ENCODE results near the gene GABRD. TPM values are rescaled to one million over a fixed set of nuclear protein-coding genes. Genes with fewer than 3 reads are reported as not detected.

The GABRD gene
- total and polyA plus RNA-seq, 2 donors: 0.14 to 1.4 TPM

DNA sequence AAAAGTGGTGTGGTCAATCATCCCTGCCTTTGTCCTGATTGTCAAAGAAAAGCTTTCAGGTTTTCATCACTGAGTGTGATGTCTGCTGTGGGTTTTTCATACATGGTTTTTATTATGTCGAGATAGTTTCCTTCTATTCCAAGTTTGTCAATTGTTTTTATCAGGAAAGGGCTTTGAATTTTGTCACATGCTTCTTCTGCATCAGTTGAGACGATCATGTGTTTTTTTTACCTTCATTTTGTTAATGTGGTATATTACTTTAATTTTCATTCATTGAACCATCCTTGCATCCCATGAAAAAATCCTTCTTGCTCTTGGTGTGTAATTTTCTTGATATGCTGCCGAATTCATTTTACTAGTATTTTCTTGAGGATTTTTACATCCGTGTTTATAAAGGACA lies 46.6 kb downstream of the GABRD start:
- Histone ChIP-seq H3K4me3 (ENCODE audit: low read length in 2 of 2) (no peak overlapping the region), H3K9me3 (ENCODE audit: control insufficient read depth in 2 of 2, insufficient read depth in 1 of 2, low read length in 1 of 2) (no peaks in the 10 kb centered on the region), H3K27ac (ENCODE audit: low read depth in 1 of 2, low read length in 1 of 2) (no peak overlapping the region), H3K36me3 (ENCODE audit: control insufficient read depth in 2 of 2, insufficient read depth in 2 of 2, low read length in 1 of 2) (peaks cover 0 to 2% of the 10 kb centered on the region in 2 donors), H3K27me3 (ENCODE audit: control insufficient read depth in 2 of 2, insufficient read depth in 1 of 2, low read length in 1 of 2) (no peaks in the 10 kb centered on the region), H3K4me1 (ENCODE audit: control insufficient read depth in 2 of 2, insufficient read depth in 2 of 2, low read length in 2 of 2) (no peaks in the 10 kb centered on the region)
- no peak for DNase-seq (ENCODE audit: low read depth in 6 of 9, low spot score in 9 of 9)
- WGBS: 96% methylated on average over 4 of the region's 4 CpGs

DNA sequence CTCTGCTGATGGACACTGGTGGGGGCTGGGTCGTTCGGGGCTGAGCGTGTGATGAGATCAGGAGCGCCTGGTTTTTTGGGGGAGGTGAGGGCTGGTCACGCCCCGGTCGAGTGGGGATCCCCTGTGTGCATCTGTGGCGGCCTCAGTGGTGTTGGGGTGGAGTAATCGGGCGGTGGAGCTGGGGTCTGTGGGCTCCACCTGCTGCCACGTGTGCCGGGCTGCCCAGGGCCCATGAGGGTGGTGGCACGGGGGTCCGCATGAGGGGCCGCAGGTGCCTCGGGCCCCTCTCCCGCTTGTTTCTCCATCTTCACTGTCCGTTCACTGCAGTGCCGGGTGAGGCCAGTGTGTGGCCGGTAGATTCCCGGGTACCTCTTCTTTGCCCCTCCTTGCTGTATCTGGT lies 48.2 kb downstream of the GABRD start:
- DNase-seq (ENCODE audit: low read depth in 6 of 9, low spot score in 9 of 9): no peak
- WGBS: 97% methylated on average over 21 of the region's 21 CpGs
- H3K27me3 ChIP-seq (ENCODE audit: control insufficient read depth in 2 of 2, insufficient read depth in 1 of 2, low read length in 1 of 2): no peaks in the 10 kb centered on the region
- H3K4me3 ChIP-seq (ENCODE audit: low read length in 2 of 2): no peak overlapping the region
- H3K4me1 ChIP-seq (ENCODE audit: control insufficient read depth in 2 of 2, insufficient read depth in 2 of 2, low read length in 2 of 2): no peaks in the 10 kb centered on the region
- H3K36me3 ChIP-seq (ENCODE audit: control insufficient read depth in 2 of 2, insufficient read depth in 2 of 2, low read length in 1 of 2): peaks cover 0 to 2% of the 10 kb centered on the region in 2 donors
- H3K27ac ChIP-seq (ENCODE audit: low read depth in 1 of 2, low read length in 1 of 2): no peak overlapping the region
- no peaks in the 10 kb centered on the region for H3K9me3 ChIP-seq (ENCODE audit: control insufficient read depth in 2 of 2, insufficient read depth in 1 of 2, low read length in 1 of 2)

DNA sequence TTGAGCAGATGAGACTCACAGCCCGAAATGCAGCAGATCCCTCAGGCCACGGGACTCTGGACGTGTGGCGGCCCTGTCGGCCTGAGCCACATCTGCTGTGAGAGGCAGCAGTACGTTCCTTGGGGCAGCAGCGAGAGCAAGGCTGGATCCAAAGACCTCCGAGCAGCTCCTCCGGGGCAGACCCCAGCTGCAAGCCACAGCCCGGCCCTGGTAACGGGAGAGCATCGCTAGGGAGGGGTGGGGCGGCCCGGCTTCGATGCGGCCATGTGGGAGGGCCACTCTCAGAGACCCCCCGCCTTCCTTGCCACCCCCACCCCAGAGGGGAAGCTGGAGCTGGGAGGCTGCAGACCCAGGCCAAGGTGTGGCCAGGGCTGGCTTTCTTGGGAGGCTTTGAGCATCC lies 48.8 kb downstream of the GABRD start:
- 97% methylated on average over 17 of the region's 17 CpGs for WGBS

DNA sequence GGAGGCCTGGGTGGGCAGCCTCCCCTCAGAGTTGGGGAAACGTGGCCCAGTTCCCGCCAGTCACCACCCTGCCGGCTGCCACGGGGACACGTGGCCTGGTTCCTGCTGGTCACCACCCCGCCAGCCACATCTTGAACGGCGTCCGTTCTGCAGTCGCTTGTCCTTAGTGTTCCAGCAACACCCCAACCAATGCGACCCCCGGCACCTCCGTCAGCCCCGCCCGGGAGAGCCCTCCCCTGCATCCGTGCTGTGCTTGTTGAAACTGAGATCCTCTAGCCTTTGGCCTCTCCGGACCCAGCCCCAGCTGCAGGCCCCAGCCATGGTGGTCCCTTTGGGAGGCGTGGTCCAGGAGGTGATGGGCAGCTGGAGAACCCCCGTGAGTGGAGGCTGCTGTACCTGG lies 49.8 kb downstream of the GABRD start:
- WGBS: 99% methylated on average over 19 of the region's 19 CpGs
- no peak overlapping the region for H3K4me3 ChIP-seq (ENCODE audit: low read length in 2 of 2)
- no peaks in the 10 kb centered on the region for H3K27me3 ChIP-seq (ENCODE audit: control insufficient read depth in 2 of 2, insufficient read depth in 1 of 2, low read length in 1 of 2)
- peaks cover 0 to 2% of the 10 kb centered on the region in 2 donors for H3K36me3 ChIP-seq (ENCODE audit: control insufficient read depth in 2 of 2, insufficient read depth in 2 of 2, low read length in 1 of 2)
- no peak for DNase-seq (ENCODE audit: low read depth in 6 of 9, low spot score in 9 of 9)
- H3K27ac ChIP-seq (ENCODE audit: low read depth in 1 of 2, low read length in 1 of 2): no peak overlapping the region
- H3K9me3 ChIP-seq (ENCODE audit: control insufficient read depth in 2 of 2, insufficient read depth in 1 of 2, low read length in 1 of 2): no peaks in the 10 kb centered on the region
- H3K4me1 ChIP-seq (ENCODE audit: control insufficient read depth in 2 of 2, insufficient read depth in 2 of 2, low read length in 2 of 2): no peaks in the 10 kb centered on the region

More for the DNA sequence above, 48.8 kb downstream of the GABRD start:
- Histone ChIP-seq H3K9me3 (ENCODE audit: control insufficient read depth in 2 of 2, insufficient read depth in 1 of 2, low read length in 1 of 2) (no peaks in the 10 kb centered on the region), H3K36me3 (ENCODE audit: control insufficient read depth in 2 of 2, insufficient read depth in 2 of 2, low read length in 1 of 2) (peaks cover 0 to 2% of the 10 kb centered on the region in 2 donors), H3K27me3 (ENCODE audit: control insufficient read depth in 2 of 2, insufficient read depth in 1 of 2, low read length in 1 of 2) (no peaks in the 10 kb centered on the region), H3K4me1 (ENCODE audit: control insufficient read depth in 2 of 2, insufficient read depth in 2 of 2, low read length in 2 of 2) (no peaks in the 10 kb centered on the region), H3K27ac (ENCODE audit: low read depth in 1 of 2, low read length in 1 of 2) (no peak overlapping the region), H3K4me3 (ENCODE audit: low read length in 2 of 2) (no peak overlapping the region)
- DNase-seq (ENCODE audit: low read depth in 6 of 9, low spot score in 9 of 9): no peak

DNA sequence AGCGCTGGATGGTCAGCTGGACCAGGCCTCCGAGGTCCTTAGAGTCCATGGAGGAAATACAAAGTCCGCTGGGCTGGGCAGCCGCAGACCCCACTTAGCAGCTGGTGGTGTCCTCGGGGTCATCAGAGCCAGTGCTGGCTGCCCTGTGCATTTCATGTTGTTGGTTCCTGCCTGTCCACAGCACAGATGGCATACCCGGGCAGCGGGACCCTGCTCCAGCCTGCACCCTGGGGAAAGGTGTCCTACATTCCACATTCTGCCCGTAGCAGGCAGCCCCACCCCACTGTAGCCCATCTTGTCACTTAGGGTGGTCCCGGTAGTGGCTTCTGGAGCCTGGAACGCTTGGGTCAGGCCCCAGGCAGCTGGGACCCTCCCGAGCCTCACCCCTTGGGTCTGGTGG lies 50.9 kb downstream of the GABRD start:
- Histone ChIP-seq H3K36me3 (ENCODE audit: control insufficient read depth in 2 of 2, insufficient read depth in 2 of 2, low read length in 1 of 2) (peaks cover 0 to 2% of the 10 kb centered on the region in 2 donors), H3K4me1 (ENCODE audit: control insufficient read depth in 2 of 2, insufficient read depth in 2 of 2, low read length in 2 of 2) (no peaks in the 10 kb centered on the region), H3K27ac (ENCODE audit: low read depth in 1 of 2, low read length in 1 of 2) (no peak overlapping the region), H3K4me3 (ENCODE audit: low read length in 2 of 2) (no peak overlapping the region), H3K27me3 (ENCODE audit: control insufficient read depth in 2 of 2, insufficient read depth in 1 of 2, low read length in 1 of 2) (no peaks in the 10 kb centered on the region), H3K9me3 (ENCODE audit: control insufficient read depth in 2 of 2, insufficient read depth in 1 of 2, low read length in 1 of 2) (no peaks in the 10 kb centered on the region)
- no peak for DNase-seq (ENCODE audit: low read depth in 6 of 9, low spot score in 9 of 9)
- 95% methylated on average over 11 of the region's 11 CpGs for WGBS

DNA sequence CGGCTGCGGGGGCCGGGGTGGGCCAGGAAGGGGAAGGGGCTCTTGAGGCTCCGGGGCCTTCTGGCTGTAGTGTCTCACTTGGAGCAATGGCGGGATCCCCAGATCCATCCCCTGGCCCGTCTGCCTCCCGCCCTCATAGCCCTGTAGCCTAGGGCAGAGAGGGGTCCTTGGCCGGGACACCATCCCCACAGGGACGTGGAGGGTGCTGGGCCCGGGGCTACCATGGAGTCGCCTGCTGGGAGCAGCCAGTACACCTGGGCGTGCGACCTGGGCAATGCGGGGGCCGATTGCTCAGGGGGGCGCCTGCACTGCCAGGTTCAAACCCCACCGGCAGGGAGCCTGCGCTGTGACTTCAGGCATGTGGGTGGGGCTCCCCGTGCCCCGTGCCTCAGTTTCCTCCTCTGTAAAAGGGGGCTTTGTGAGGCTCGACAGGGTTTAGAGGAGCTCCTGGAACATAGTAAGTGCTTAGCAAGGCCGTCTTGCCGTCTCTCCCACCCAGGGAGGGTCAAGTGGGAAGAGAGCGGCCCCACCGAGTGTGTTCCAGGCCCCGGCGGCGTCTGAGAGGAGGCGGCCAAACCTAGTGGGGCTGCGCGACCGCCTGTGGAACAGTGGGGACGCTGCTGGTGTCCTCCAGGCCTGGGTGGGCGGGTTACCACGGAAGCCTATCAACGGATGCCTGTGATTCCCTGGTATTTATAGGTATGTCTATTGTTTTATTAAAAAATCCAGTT lies 51.8 kb downstream of the GABRD start:
- DNase-seq (ENCODE audit: low read depth in 6 of 9, low spot score in 9 of 9): no peak
- WGBS: 93% methylated on average over 36 of the region's 36 CpGs
- no peak overlapping the region for H3K4me3 ChIP-seq (ENCODE audit: low read length in 2 of 2)
- no peak overlapping the region for H3K27ac ChIP-seq (ENCODE audit: low read depth in 1 of 2, low read length in 1 of 2)
- H3K4me1 ChIP-seq (ENCODE audit: control insufficient read depth in 2 of 2, insufficient read depth in 2 of 2, low read length in 2 of 2): no peaks in the 10 kb centered on the region
- no peaks in the 10 kb centered on the region for H3K9me3 ChIP-seq (ENCODE audit: control insufficient read depth in 2 of 2, insufficient read depth in 1 of 2, low read length in 1 of 2)
- H3K27me3 ChIP-seq (ENCODE audit: control insufficient read depth in 2 of 2, insufficient read depth in 1 of 2, low read length in 1 of 2): no peaks in the 10 kb centered on the region
- peaks cover 0 to 2% of the 10 kb centered on the region in 2 donors for H3K36me3 ChIP-seq (ENCODE audit: control insufficient read depth in 2 of 2, insufficient read depth in 2 of 2, low read length in 1 of 2)

DNA sequence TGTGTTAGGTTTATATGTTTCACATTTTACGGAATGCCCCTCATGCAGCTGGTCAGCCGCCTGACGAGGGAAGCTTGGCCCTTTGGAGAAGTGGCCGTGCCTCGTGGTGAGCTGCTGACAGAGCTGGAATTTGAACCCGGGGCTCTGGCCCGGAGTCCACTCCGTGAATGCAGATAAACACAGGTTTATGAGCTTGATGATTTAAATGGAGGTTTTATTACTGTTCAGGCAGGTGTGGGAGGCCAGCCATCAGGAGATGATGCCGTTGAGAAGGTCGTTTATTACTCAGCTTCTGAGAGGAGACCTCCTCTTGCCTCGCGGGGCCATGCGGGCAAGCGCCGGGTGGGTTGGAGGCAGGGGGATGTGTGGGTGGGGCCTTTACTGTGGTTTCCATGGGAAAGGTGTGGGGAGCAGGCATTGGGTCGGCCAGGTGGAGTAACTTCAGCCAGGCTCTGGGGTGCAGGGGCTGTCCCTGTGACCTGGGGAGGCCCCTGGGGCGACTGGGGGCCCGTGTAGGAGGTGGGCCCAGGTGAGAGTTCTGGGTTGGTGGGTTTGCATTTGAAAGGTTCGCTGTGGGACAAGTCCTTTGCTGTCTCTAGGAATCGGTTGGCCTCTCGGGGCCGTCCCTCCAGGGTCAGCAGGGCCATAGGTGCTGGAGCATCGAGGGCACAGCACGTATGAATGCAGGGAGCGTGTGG lies 53.1 kb downstream of the GABRD start:
- H3K27me3 ChIP-seq (ENCODE audit: control insufficient read depth in 2 of 2, insufficient read depth in 1 of 2, low read length in 1 of 2): no peaks in the 10 kb centered on the region
- no peaks in the 10 kb centered on the region for H3K4me1 ChIP-seq (ENCODE audit: control insufficient read depth in 2 of 2, insufficient read depth in 2 of 2, low read length in 2 of 2)
- peaks cover 0 to 2% of the 10 kb centered on the region in 2 donors for H3K36me3 ChIP-seq (ENCODE audit: control insufficient read depth in 2 of 2, insufficient read depth in 2 of 2, low read length in 1 of 2)
- H3K9me3 ChIP-seq (ENCODE audit: control insufficient read depth in 2 of 2, insufficient read depth in 1 of 2, low read length in 1 of 2): peaks cover 0 to 6% of the 10 kb centered on the region in 2 donors
- 88% methylated on average over 25 of the region's 25 CpGs for WGBS
- H3K27ac ChIP-seq (ENCODE audit: low read depth in 1 of 2, low read length in 1 of 2): no peak overlapping the region
- no peak overlapping the region for H3K4me3 ChIP-seq (ENCODE audit: low read length in 2 of 2)
- DNase-seq (ENCODE audit: low read depth in 6 of 9, low spot score in 9 of 9): no peak

DNA sequence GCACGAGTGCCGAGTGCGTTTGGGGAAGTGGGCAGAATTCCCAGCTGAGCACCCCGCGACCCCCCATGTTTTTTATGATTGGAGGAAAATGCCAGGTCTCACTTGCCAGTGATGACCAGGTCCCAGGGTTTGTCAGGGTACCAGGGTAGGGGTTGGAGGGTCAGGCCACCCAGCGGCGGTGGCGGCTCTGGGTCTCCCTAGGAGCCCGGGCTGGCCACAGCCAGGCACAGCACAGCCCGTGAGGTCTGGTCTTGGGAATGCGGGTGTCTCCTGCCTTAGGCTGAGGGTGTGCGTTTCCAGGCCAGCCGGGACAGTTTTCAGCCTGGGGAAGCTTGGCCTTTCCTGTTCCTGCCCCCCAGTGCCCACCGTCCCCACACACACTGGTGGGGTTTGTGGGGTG lies 53.7 kb downstream of the GABRD start:
- DNase-seq (ENCODE audit: low read depth in 6 of 9, low spot score in 9 of 9): no peak
- Histone ChIP-seq H3K27ac (ENCODE audit: low read depth in 1 of 2, low read length in 1 of 2) (no peak overlapping the region), H3K36me3 (ENCODE audit: control insufficient read depth in 2 of 2, insufficient read depth in 2 of 2, low read length in 1 of 2) (peaks cover 0 to 2% of the 10 kb centered on the region in 2 donors), H3K4me3 (ENCODE audit: low read length in 2 of 2) (no peak overlapping the region), H3K9me3 (ENCODE audit: control insufficient read depth in 2 of 2, insufficient read depth in 1 of 2, low read length in 1 of 2) (peaks cover 0 to 8% of the 10 kb centered on the region in 2 donors), H3K4me1 (ENCODE audit: control insufficient read depth in 2 of 2, insufficient read depth in 2 of 2, low read length in 2 of 2) (no peaks in the 10 kb centered on the region), H3K27me3 (ENCODE audit: control insufficient read depth in 2 of 2, insufficient read depth in 1 of 2, low read length in 1 of 2) (no peaks in the 10 kb centered on the region)
- 96% methylated on average over 14 of the region's 14 CpGs for WGBS

DNA sequence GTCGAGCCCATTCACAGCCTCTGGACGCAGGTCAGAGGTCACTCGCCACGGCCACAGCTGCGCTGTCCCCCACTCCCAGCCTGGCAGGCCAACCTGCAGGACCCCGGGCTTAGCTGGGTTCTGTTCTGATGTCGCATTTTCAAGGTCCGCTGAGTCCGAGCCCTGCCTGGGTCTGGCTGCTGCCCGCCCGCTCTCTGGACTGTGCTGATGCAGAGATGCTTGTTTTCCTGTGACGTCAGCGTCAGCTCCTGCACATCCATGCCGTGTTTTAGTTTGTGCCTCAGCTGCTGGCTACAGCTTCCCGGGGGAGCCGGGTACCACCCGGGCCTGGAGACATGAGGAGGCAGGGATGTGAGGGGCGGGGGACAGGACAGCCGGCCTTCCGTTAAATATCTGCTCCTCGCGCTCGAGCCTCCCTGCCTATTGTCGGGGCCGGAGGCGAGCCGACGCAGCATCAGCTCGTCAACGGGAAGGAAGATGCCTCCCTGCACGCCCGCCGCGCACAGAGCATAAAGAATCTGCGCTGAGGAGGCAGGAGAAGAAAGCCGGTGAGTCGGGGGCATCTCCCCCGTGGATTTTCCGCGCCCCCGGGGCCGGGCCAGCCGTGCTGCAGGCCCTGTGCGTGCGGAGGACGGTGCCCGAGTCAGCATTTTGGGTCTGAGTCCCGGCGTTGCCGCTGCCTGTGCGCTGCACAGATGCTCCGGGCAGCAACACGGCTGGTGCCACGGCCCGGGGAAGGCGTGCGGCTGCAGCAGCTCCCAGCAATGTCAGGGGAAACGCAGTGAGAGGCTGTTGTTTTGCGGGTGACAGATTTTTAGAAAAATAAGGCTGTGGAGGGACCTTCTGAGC lies 54.5 kb downstream of the GABRD start:
- no peaks in the 10 kb centered on the region for H3K36me3 ChIP-seq (ENCODE audit: control insufficient read depth in 2 of 2, insufficient read depth in 2 of 2, low read length in 1 of 2)
- H3K27me3 ChIP-seq (ENCODE audit: control insufficient read depth in 2 of 2, insufficient read depth in 1 of 2, low read length in 1 of 2): no peaks in the 10 kb centered on the region
- H3K4me1 ChIP-seq (ENCODE audit: control insufficient read depth in 2 of 2, insufficient read depth in 2 of 2, low read length in 2 of 2): no peaks in the 10 kb centered on the region
- H3K4me3 ChIP-seq (ENCODE audit: low read length in 2 of 2): no peak overlapping the region
- no peak for DNase-seq (ENCODE audit: low read depth in 6 of 9, low spot score in 9 of 9)
- H3K27ac ChIP-seq (ENCODE audit: low read depth in 1 of 2, low read length in 1 of 2): no peak overlapping the region
- 95% methylated on average over 59 of the region's 59 CpGs for WGBS
- H3K9me3 ChIP-seq (ENCODE audit: control insufficient read depth in 2 of 2, insufficient read depth in 1 of 2, low read length in 1 of 2): peaks cover 0 to 15% of the 10 kb centered on the region in 2 donors

Data from thymus (tissue), 11 donors.